HL-60/S4 (cell line): ENCODE data around the gene ITGA11.

Experiments used
- in situ Hi-C: fragments of 300-500 bp; cut with MboI; formaldehyde crosslinking; loops from 2 replicates; pipeline ENCODE4 v1.14.3; 2022; ENCODE audit warnings: low sequenced_read_pairs

Gene ITGA11

GRCh38 chr15:68356778-68357177, 75.2 kb downstream of the ITGA11 start:
- in situ Hi-C loops: no loop called here

GRCh38 chr15:68354923-68355322, 77.0 kb downstream of the ITGA11 start:
- in situ Hi-C loops: no loop called here

DNA sequence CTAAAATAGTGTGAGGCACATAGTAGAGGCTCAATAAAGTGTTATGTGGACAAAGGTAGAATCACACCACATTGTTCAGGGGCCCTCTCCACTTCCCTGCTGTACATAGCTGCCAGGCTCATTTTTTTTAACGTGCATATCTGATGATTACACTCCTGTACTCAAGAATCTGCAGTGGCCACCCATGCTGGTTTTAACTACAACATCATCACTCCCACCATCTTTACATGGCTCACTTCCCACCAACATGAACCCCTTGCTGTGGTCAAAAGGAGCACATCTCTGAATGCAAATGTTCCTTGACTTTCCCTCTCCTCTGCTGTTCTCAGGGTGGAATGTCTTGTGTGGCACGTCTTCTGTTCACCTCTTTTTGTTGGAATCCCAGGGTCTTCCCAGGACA, 77.7 kb downstream of the ITGA11 start:
- in situ Hi-C loops: no loop called here

DNA sequence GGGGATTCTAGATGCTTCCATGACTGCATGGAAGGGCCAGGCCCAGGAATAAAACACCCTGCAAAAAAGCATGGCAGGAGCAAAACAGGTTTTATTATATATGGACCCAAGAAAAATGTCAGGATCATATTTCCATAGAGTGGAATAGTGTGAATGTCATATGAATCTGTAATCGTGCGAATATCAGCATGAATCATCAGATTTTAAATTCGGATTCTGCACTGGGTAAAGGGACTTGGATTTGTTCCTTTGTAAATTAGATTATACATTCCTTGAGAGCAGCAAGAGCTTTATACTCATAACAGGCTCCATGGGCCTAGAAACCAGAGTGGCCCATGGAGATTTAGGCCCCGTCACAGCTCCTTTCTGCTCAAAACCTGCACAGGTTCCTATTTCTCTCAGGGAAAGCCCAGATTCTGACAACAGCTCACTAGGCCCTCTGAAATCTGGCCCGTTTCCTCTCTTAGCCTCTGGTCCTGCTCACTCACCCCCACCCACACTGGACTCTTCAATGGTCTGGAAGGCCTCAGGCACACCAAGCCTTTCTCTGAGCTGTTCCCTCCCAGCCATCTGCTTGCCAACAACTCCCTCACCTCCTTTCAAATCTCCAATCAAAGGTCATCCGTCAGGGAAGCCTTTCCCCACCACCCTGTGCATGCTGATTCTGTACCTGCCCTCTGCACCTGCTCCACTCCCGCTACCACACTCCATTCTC, 78.4 kb downstream of the ITGA11 start:
- in situ Hi-C loops: no loop called here

GRCh38 chr15:68352401-68353062, 79.4 kb downstream of the ITGA11 start:
- in situ Hi-C loops: no loop called here

GRCh38 chr15:68349151-68349550, 82.8 kb downstream of the ITGA11 start:
- in situ Hi-C loops: no loop called here

- in situ Hi-C loops: no loop called here
Measured at GRCh38 chr15:68348606-68349005, 83.4 kb downstream of the ITGA11 start.

- in situ Hi-C loops: no loop called here
Measured at GRCh38 chr15:68348081-68348480, 83.9 kb downstream of the ITGA11 start.

DNA sequence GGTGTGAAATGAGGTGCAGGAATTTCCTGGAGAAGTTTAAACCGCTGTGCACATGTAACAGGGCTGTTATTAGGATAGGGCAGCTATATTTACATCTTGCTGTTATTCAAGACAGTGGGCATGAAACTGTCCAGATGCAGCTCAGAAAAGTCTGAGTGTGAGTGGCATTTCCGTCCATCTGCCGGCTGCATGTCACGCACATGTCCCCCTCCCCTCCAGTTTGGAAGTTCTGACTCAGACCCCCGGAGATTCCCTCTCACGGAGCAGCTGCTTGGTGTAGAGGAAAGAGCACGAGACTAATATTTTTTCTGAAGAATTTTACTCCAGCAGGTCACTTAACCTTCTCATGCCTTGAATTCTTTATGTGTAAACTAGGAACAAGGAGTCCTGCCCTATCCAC, 84.6 kb downstream of the ITGA11 start:
- in situ Hi-C loops: no loop called here

DNA sequence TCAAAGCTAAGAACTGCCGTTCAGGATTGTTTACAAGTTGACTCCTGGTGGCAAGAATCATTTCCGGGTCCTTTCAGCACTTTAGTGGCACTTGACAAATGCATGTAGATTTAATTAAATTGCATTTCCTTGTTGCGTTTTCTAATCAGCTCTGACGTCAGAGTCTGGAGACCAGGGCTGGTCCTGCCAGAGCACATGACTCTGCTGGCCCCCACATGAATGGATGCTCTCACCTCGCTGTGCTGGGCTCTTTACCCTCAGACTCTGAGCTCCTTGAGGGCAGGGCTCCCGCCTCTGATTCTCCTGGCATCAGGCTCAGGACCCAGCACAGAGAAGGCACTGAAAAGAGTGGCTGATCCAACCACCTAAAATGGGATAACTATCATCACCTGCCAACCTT, 85.0 kb downstream of the ITGA11 start:
- in situ Hi-C loops: no loop called here

- in situ Hi-C loops: no loop called here
Measured at GRCh38 chr15:68345481-68345880, 86.5 kb downstream of the ITGA11 start.

- in situ Hi-C loops: no loop called here
Measured at GRCh38 chr15:68344600-68344999, 87.4 kb downstream of the ITGA11 start.

GRCh38 chr15:68343579-68344225, 88.3 kb downstream of the ITGA11 start:
- in situ Hi-C loops: no loop called here

DNA sequence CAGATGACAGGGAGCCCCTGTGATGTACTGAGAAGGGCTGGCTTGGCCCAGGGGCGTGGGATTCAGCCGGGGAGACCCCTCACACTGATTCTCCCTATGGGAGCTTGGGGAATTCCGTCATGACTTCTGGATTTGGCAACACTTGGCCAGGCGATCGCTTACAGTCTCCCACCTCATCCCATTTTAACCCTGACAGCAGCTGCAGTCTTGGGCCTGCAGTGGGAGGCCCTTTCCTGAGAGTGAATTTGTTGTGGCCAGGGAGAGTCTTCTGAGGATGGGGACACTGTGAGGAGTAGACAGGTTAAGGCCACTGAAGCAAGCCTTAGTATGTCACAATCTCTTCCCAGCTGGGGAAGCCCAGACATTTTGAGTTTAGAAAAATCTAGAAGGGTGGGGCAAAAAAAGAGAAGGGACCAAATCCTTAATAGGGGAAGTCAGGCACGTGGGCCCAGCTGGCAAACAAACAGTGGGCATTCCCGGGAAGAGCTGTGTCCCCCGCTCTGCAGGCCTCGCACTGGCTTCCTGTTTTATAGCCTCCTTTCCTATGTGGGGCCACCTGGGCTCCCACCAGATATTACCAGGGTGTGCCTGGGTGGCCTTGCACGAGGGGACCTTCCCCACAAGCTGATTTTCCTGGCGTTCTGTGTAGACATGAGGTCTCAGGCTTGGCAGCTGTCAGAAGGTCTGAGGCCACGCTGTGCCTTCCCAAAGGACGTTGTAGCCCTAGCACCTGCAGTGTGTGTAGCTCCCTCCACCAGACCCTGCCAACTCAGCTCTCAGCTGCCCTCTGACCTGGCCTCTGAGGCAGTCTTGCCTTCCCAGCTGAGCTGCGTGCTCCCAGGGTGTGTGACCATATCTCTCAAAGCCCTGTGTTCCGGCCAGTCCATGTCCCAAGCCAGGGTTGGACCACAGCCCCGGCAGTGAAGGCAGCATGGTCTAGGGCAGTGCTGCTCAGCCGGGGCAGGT, 89.9 kb downstream of the ITGA11 start:
- in situ Hi-C loops: no loop called here

- in situ Hi-C loops: no loop called here
Measured at GRCh38 chr15:68340726-68341671, 91.0 kb downstream of the ITGA11 start.

- in situ Hi-C loops: no loop called here
Measured at GRCh38 chr15:68339481-68339880, 92.5 kb downstream of the ITGA11 start.

DNA sequence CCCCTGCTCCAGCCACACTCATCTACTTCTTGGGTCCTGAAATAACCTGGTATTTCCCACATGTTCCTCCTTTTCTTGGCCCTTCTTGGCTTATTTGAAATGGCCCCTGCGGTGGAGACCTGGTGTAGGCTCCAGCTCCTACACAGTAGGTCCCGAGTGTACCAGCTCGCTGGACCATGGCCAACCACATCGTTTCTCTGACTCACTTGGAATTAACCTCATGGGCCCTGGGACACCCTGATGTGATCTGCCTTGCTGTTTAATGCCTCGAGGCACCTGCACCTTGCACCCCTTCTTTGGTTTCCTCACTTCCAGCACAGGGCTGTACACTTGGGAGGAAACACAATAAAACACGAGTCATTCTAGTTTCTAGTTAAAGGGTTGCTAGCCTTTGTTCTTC, 94.1 kb downstream of the ITGA11 start:
- in situ Hi-C loops: no loop called here

DNA sequence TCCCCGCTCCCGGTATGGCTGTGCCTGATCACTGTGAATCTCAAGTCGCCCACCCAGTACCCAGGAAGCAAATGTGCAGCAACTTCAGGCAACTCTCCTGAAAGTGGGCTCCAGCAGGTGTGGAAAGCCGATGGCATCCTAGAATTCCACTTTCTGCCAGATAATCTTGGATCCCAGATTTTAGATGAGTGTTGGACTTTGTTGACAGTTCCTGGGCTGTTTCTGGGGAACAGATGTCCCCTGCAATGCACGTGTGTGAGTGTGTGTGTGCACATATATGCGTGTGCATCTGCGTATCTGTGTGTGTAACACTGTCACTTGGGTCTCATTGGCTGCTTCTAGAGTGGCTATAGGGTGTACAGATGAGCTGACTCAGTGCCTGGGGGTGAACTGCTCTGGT, 95.4 kb downstream of the ITGA11 start:
- in situ Hi-C loops: no loop called here

GRCh38 chr15:68335655-68336054, 96.3 kb downstream of the ITGA11 start:
- in situ Hi-C loops: no loop called here

DNA sequence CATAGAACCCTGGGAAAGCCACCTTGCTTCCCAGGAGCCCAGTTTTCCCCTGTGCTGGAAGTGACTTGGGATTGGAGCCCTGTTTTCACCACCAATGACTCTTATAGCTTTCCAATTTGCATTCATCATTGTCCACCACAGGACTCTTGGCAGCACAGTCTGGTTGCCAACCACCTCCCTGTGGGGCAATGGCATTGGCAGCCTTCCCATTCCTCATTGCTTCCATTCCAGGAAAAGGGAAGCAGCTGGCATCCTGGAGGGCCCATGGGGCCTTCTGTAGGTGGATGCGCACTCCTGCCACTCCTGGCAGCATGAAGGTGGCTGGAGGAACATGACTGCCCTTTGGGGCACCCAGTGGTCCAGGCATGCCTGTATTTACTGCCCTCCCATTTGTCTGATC, 96.7 kb downstream of the ITGA11 start:
- in situ Hi-C loops: no loop called here
